NOMO-1 (cell line): Measurements from ENCODE around the gene PLRG1.

ENCODE experiments used
- DNase-seq, 2 experiments: peaks; one replicate each; lab custom pipeline; 2025; ENCODE audit not compliant: unreplicated experiment in 2 of 2; lab: John Stamatoyannopoulos, UW

Gene PLRG1

GRCh38 chr4:154574311-154574710, 24.1 kb upstream of the PLRG1 start:
- DNase-seq = peak in 1 of 2 experiments; percentile 1

- no peak for DNase-seq
Measured at GRCh38 chr4:154573190-154573870, 23.1 kb upstream of the PLRG1 start.

- no peak for DNase-seq
Measured at GRCh38 chr4:154569584-154569983, 19.4 kb upstream of the PLRG1 start.

GRCh38 chr4:154569028-154569427, 18.8 kb upstream of the PLRG1 start:
- DNase-seq = no peak

- no peak for DNase-seq
Measured at GRCh38 chr4:154566639-154567204, 16.5 kb upstream of the PLRG1 start.

GRCh38 chr4:154565704-154566103, 15.5 kb upstream of the PLRG1 start:
- no peak for DNase-seq

- no peak for DNase-seq
Measured at GRCh38 chr4:154564311-154564710, 14.1 kb upstream of the PLRG1 start.

- no peak for DNase-seq
Measured at GRCh38 chr4:154562697-154563254, 12.6 kb upstream of the PLRG1 start, which contains the start of gene FGB. FGB (plus strand) TSS chr4:154563011; CDS start chr4:154563019, 8 bp downstream.

- DNase-seq = no peak
Measured at GRCh38 chr4:154560824-154561231, 10.6 kb upstream of the PLRG1 start.

GRCh38 chr4:154560419-154560801, 10.2 kb upstream of the PLRG1 start:
- no peak for DNase-seq

GRCh38 chr4:154559494-154560418, 9.6 kb upstream of the PLRG1 start:
- DNase-seq = peak in 1 of 2 experiments; percentile 6

- DNase-seq = no peak
Measured at GRCh38 chr4:154559141-154559493, 8.9 kb upstream of the PLRG1 start.

- DNase-seq = peak; percentile 12 to 59
Measured at GRCh38 chr4:154551872-154552686, 1.9 kb upstream of the PLRG1 start.

GRCh38 chr4:154545689-154546088, 4.5 kb downstream of the PLRG1 start:
- DNase-seq = no peak

GRCh38 chr4:154542271-154542879, 7.8 kb downstream of the PLRG1 start:
- no peak for DNase-seq

- DNase-seq = no peak
Measured at GRCh38 chr4:154534296-154534695, 15.9 kb downstream of the PLRG1 start.

- no peak for DNase-seq
Measured at GRCh38 chr4:154529728-154530519, 20.3 kb downstream of the PLRG1 start.

- no peak for DNase-seq
Measured at GRCh38 chr4:154528869-154529268, 21.3 kb downstream of the PLRG1 start.

GRCh38 chr4:154527308-154527707, 22.9 kb downstream of the PLRG1 start:
- no peak for DNase-seq
